Endothelial cell of umbilical vein (primary cell): ENCODE measurements around the gene USF2. TPM values are rescaled to one million over a fixed set of nuclear protein-coding genes. Genes with fewer than 3 reads are reported as not detected.

ENCODE experiments used
- BruUV-seq: library from RNA; stranded (reverse); fragments of 400-500 nt; replicated peaks from 2 replicates; lab custom pipeline; 2021; lab: Mats Ljungman, UMichigan
- CTCF ChIA-PET: fragments of 300-600, 350-600 bp; sonication (Branson Sonifier 250); formaldehyde crosslinking; loops from one replicate; lab custom pipeline; 2021; ENCODE audit warnings: antibody characterized with exemption, inconsistent platforms; lab: Charles Lee
- POLR2A ChIA-PET: fragments of 300-600, 350-600 bp; sonication (Branson Sonifier 250); formaldehyde crosslinking; loops from one replicate; lab custom pipeline; 2021; ENCODE audit warnings: antibody characterized with exemption, inconsistent platforms; lab: Charles Lee
- DNase-seq: peaks from one replicate; pipeline ENCODE4 v3.0.0-alpha.2; 2011; ENCODE audit warnings: low read depth, low spot score
- FAIRE-seq: peaks from 2 replicates; lab custom pipeline; 2011; peaks lifted over from hg19 to GRCh38; lab: Jason Lieb, UNC
- H2AFZ ChIP-seq: 2 replicates; pipeline ENCODE4 v1.6.0; 2012; ENCODE audit warnings: low read depth, low read length, control low read depth, inconsistent platforms
- H3K27ac ChIP-seq: 2 replicates; pipeline ENCODE4 v1.5.1; 2011; ENCODE audit warnings: low read depth, mild to moderate bottlenecking, control low read depth, low read length, moderate library complexity; ENCODE audit not compliant: insufficient read depth
- H3K27me3 ChIP-seq, 2 experiments: 2 replicates each; pipeline versions ENCODE4 v1.6.0 to v1.6.1; 2011; ENCODE audit warnings: low read length in 2 of 2, mixed read lengths in 1 of 2; ENCODE audit not compliant: control insufficient read depth in 2 of 2, insufficient read depth in 2 of 2
- H3K36me3 ChIP-seq, 2 experiments: 2 replicates in 1 of 2; 3 replicates in 1 of 2; pipeline ENCODE4 v1.5.1; 2011; ENCODE audit warnings: low read length in 2 of 2, mild to moderate bottlenecking in 1 of 2, moderate library complexity in 1 of 2; ENCODE audit not compliant: control insufficient read depth in 2 of 2, insufficient read depth in 2 of 2; ENCODE audit errors: extremely low read depth in 1 of 2
- H3K4me1 ChIP-seq: 3 replicates; pipeline ENCODE4 v1.5.1; 2011; ENCODE audit warnings: mild to moderate bottlenecking, low read length; ENCODE audit not compliant: control insufficient read depth, insufficient read depth; ENCODE audit errors: extremely low read depth
- H3K4me2 ChIP-seq: 2 replicates; pipeline ENCODE4 v1.6.1; 2011; ENCODE audit warnings: low read length, control low read depth, mixed read lengths; ENCODE audit not compliant: insufficient read depth
- H3K4me3 ChIP-seq, 3 experiments: fragments of 200-600 bp in 1 of 3; sonication (generic), shearing (Covaris generic) in 1 of 3; replicated peaks in 1 of 3; 2 replicates each; pipeline ENCODE4 v1.5.1; 2011 to 2016; ENCODE audit warnings: control low read depth in 3 of 3, low read length in 3 of 3, mild to moderate bottlenecking in 2 of 3, inconsistent platforms in 1 of 3, low read depth in 1 of 3, moderate library complexity in 1 of 3; ENCODE audit not compliant: insufficient read depth in 1 of 3
- H3K79me2 ChIP-seq: 2 replicates; pipeline ENCODE4 v1.6.0; 2012; ENCODE audit warnings: low read length, inconsistent platforms; ENCODE audit not compliant: control insufficient read depth, insufficient read depth
- H3K9ac ChIP-seq: replicated peaks from 2 replicates; pipeline ENCODE3; 2011; ENCODE audit warnings: low read length, control low read depth; ENCODE audit not compliant: insufficient read depth; ENCODE audit errors: extremely low read depth
- H3K9me1 ChIP-seq: replicated peaks from 3 replicates; pipeline ENCODE4 v1.6.0; 2011; ENCODE audit warnings: mild to moderate bottlenecking, low read length; ENCODE audit not compliant: control insufficient read depth, insufficient read depth; ENCODE audit errors: extremely low read depth
- H3K9me3 ChIP-seq: replicated peaks from 2 replicates; pipeline ENCODE4 v1.5.1; 2012; ENCODE audit warnings: low read length, inconsistent platforms; ENCODE audit not compliant: control insufficient read depth, insufficient read depth
- H4K20me1 ChIP-seq: replicated peaks from 2 replicates; pipeline ENCODE3; 2011; ENCODE audit warnings: mild to moderate bottlenecking, low read length; ENCODE audit not compliant: control insufficient read depth, insufficient read depth; ENCODE audit errors: extremely low read depth
- EZH2 ChIP-seq: IDR thresholded peaks from 2 replicates; pipeline ENCODE4 v1.6.1; 2012; ENCODE audit warnings: borderline replicate concordance, low read depth, mild to moderate bottlenecking, moderate library complexity, low read length, inconsistent platforms; ENCODE audit not compliant: severe bottlenecking
- FOS ChIP-seq: IDR thresholded peaks from 2 replicates; pipeline ENCODE4 v1.6.1; 2011; ENCODE audit warnings: mild to moderate bottlenecking, low read length, moderate library complexity, borderline replicate concordance; ENCODE audit not compliant: insufficient read depth
- GATA2 ChIP-seq: IDR thresholded peaks from 2 replicates; pipeline ENCODE4 v1.7.0; 2011; ENCODE audit warnings: low read depth, mild to moderate bottlenecking, moderate library complexity, mixed read lengths, low read length; ENCODE audit not compliant: insufficient read length, insufficient read depth
- JUN ChIP-seq: IDR thresholded peaks from 2 replicates; pipeline ENCODE4 v1.6.1; 2011; ENCODE audit warnings: borderline replicate concordance, low read depth; ENCODE audit not compliant: insufficient read length, insufficient read depth
- MYC ChIP-seq: IDR thresholded peaks from one replicate; pipeline ENCODE4 v1.6.1; 2011; ENCODE audit warnings: mild to moderate bottlenecking, low read depth, low read length
- POLR2A ChIP-seq: IDR thresholded peaks from 2 replicates; pipeline ENCODE4 v1.6.1; 2012; ENCODE audit warnings: low read depth, mild to moderate bottlenecking, control low read depth, low read length
- POLR2AphosphoS5 ChIP-seq: IDR thresholded peaks from 2 replicates; pipeline ENCODE4 v1.6.1; 2012; ENCODE audit warnings: low read depth, mild to moderate bottlenecking, control low read depth, low read length, moderate library complexity; ENCODE audit not compliant: insufficient read depth
- dilution Hi-C: fragments of 300-500 bp; cut with MboI; formaldehyde crosslinking; loops from one replicate; pipeline ENCODE4 v1.15.0; 2019; ENCODE audit warnings: low sequenced_read_pairs; ENCODE audit not compliant: extremely low pct_ligation_motif_present
- intact Hi-C: fragments of 100-400 bp; cut with micrococcal nuclease; formaldehyde crosslinking; loops from one replicate; pipeline ENCODE4 v1.10.0; 2022
- polyA plus RNA-seq, 4 experiments: library from polyadenylated mRNA; depleted of rRNA in 3 of 4; stranded (reverse) in 3 of 4; unstranded in 1 of 4; fragments of >200 nt; gene quantifications; 2 replicates each; pipeline versions ENCODE4 v1.2.1 to v1.2.3, GENCODE V29; 2011 to 2012; ENCODE audit warnings: missing spikeins in 1 of 4
- total RNA-seq: library from RNA; stranded (reverse); gene quantifications from 2 replicates; pipeline ENCODE4 v1.2.3, GENCODE V29; 2021
- TF ChIP-seq, protein P1 (sequence below), 2 donors: IDR thresholded peaks; 1 replicate in 1 of 2; 2 replicates in 1 of 2; pipeline ENCODE4 v1.5.1; 2011; ENCODE audit warnings: low read length in 2 of 2, mild to moderate bottlenecking in 2 of 2, moderate library complexity in 2 of 2, control low read depth in 1 of 2, inconsistent platforms in 1 of 2, low read depth in 1 of 2; ENCODE audit not compliant: insufficient read depth in 1 of 2; ENCODE audit errors: extremely low read depth in 1 of 2
- TF ChIP-seq, protein P2 (sequence below): IDR thresholded peaks from 2 replicates; pipeline ENCODE4 v1.6.1; 2011; ENCODE audit not compliant: insufficient read depth, insufficient read length

The USF2 gene
- total and polyA plus RNA-seq, 2 donors (not counting 3 experiments of a cell fraction or from before 2014, with no cell fraction given), result 75.0 to 76.8 TPM

DNA sequence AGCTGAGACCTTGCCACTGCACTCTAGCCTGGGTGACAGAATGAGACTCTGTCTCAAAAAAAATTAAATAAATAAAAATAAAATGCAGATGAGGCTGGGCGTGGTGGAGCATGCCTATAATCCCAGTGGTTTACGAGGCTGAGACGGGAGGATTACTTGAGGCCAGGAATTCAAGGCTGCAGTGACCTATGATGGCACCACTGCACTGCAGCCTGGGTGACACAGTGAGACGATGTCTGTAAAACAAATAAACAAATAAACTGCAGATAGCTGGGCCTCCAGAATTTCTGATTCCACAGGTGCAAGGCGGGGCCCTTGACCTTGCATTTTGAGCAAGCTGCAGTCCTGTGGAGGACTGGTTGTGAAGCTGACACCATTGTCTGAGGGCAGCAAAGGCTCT, 20.1 kb downstream of the USF2 start:
- no peak overlapping the region for H3K9ac ChIP-seq
- intact Hi-C loops, result no loop called here
- TF ChIP-seq, protein P1, sequence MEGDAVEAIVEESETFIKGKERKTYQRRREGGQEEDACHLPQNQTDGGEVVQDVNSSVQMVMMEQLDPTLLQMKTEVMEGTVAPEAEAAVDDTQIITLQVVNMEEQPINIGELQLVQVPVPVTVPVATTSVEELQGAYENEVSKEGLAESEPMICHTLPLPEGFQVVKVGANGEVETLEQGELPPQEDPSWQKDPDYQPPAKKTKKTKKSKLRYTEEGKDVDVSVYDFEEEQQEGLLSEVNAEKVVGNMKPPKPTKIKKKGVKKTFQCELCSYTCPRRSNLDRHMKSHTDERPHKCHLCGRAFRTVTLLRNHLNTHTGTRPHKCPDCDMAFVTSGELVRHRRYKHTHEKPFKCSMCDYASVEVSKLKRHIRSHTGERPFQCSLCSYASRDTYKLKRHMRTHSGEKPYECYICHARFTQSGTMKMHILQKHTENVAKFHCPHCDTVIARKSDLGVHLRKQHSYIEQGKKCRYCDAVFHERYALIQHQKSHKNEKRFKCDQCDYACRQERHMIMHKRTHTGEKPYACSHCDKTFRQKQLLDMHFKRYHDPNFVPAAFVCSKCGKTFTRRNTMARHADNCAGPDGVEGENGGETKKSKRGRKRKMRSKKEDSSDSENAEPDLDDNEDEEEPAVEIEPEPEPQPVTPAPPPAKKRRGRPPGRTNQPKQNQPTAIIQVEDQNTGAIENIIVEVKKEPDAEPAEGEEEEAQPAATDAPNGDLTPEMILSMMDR (IDR thresholded peaks at IDR 0.05; ENCODE audit: extremely low read depth in 1 of 2, insufficient read depth in 1 of 2, low read depth in 1 of 2, low read length in 2 of 2), result no peak
- TF ChIP-seq FOS, result no peak
- TF ChIP-seq, protein P2, sequence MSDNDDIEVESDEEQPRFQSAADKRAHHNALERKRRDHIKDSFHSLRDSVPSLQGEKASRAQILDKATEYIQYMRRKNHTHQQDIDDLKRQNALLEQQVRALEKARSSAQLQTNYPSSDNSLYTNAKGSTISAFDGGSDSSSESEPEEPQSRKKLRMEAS, result no peak
- no peak for TF ChIP-seq POLR2A
- TF ChIP-seq POLR2AphosphoS5, result no peak
- TF ChIP-seq MYC, result no peak
- TF ChIP-seq JUN, result no peak
- no peak for TF ChIP-seq GATA2
- TF ChIP-seq EZH2, result no peak
- no peak overlapping the region for H3K4me3 ChIP-seq
- H2AFZ ChIP-seq, result no peak overlapping the region
- no peaks in the 10 kb centered on the region for H4K20me1 ChIP-seq
- peaks cover 0 to 2% of the 10 kb centered on the region in 2 experiments for H3K27me3 ChIP-seq
- BruUV-seq, result no TSS peak
- DNase-seq (no peak), FAIRE-seq (no peak)
- H3K27ac ChIP-seq, result no peak overlapping the region
- H3K4me1 ChIP-seq, result no peaks in the 10 kb centered on the region
- H3K9me1 ChIP-seq, result no peaks in the 10 kb centered on the region
- H3K9me3 ChIP-seq, result no peaks in the 10 kb centered on the region
- dilution Hi-C loops, result no loop called here
- H3K36me3 ChIP-seq, result no peaks in the 10 kb centered on the region
- CTCF ChIA-PET, result interaction anchor here (0.9 to 1.1 kb wide), 2 partner anchors 14 to 64 kb away, joined by 3 read pairs; no protein-coding TSS in a partner anchor
- no peak overlapping the region for H3K4me2 ChIP-seq
- POLR2A ChIA-PET, result no interaction called here
- H3K79me2 ChIP-seq, result no peaks in the 10 kb centered on the region
